K562 (cell line): Measurements from ENCODE around the gene NR1H3. TPM values are rescaled to one million over a fixed set of nuclear protein-coding genes. Genes with fewer than 3 reads are reported as not detected.
A peak's percentile ranks its signal among the peaks of the same experiment; 100 is the strongest.

Source experiments
- CBFA2T2 ChIP-seq: fragments of 450-650 bp; conservative IDR thresholded peaks from 2 replicates; pipeline ENCODE4 v1.6.1; 2017; ENCODE audit warnings: mild to moderate bottlenecking
- CXXC5 ChIP-seq: fragments of 250-450 bp; sonication (Bioruptor Pico); IDR thresholded peaks from 2 replicates; pipeline ENCODE4 v1.8.0; 2022; ENCODE audit warnings: inconsistent platforms, mild to moderate bottlenecking, moderate library complexity
- ELF4 ChIP-seq: fragments of 450-650 bp; formaldehyde crosslinking; IDR thresholded peaks from 2 replicates; pipeline ENCODE4 v1.4.0; 2022; ENCODE audit warnings: missing genetic modification characterization
- ELK1 ChIP-seq: sonication (generic); formaldehyde crosslinking; IDR thresholded peaks from 2 replicates; pipeline ENCODE4 v1.8.1; 2022; ENCODE audit warnings: missing genetic modification reagents
- HBP1 ChIP-seq: fragments of 450-650 bp; formaldehyde crosslinking; IDR thresholded peaks from 2 replicates; pipeline ENCODE4 v1.4.0; 2022; ENCODE audit warnings: missing genetic modification characterization
- HDAC6 ChIP-seq: IDR thresholded peaks from 2 replicates; pipeline ENCODE4 v1.6.1; 2012; ENCODE audit warnings: low read depth, mild to moderate bottlenecking, control low read depth, inconsistent platforms, low read length, moderate library complexity
- HNRNPH1 ChIP-seq: fragments of 200-400 bp; formaldehyde crosslinking; optimal IDR thresholded peaks from 2 replicates; pipeline ENCODE3; 2017; ENCODE audit warnings: low read depth, mild to moderate bottlenecking, low read length, moderate library complexity
- MGA ChIP-seq: fragments of 450-650 bp; IDR thresholded peaks from 2 replicates; pipeline ENCODE4 v1.6.1; 2016; ENCODE audit warnings: mild to moderate bottlenecking, moderate library complexity
- RAD21 ChIP-seq, 2 experiments: fragments of 250-450 bp in 1 of 2; fragments of 450-650 bp in 1 of 2; sonication (Bioruptor Pico) in 1 of 2; formaldehyde crosslinking in 1 of 2; IDR thresholded peaks in 1 of 2; conservative IDR thresholded peaks in 1 of 2; 2 replicates each; pipeline versions ENCODE4 v1.4.0 to v1.8.0; 2020 to 2022; ENCODE audit warnings: mild to moderate bottlenecking in 2 of 2, moderate library complexity in 1 of 2
- RBFOX2 ChIP-seq: fragments of 200-400 bp; formaldehyde crosslinking; IDR thresholded peaks from 2 replicates; pipeline ENCODE4 v1.6.1; 2017; ENCODE audit warnings: low read depth, mild to moderate bottlenecking, low read length, moderate library complexity
- SMARCA4 ChIP-seq: fragments of 450-650 bp; IDR thresholded peaks from 2 replicates; pipeline ENCODE4 v1.6.1; 2016
- SMARCA5 ChIP-seq: fragments of 450-650 bp; IDR thresholded peaks from 2 replicates; pipeline ENCODE4 v1.6.1; 2016
- TBL1XR1 ChIP-seq, 2 experiments: IDR thresholded peaks; 2 replicates each; pipeline ENCODE4 v1.6.1; 2012; ENCODE audit warnings: improper control_type of control experiment in 2 of 2, low read length in 2 of 2, mild to moderate bottlenecking in 1 of 2
- ZNF507 ChIP-seq: conservative IDR thresholded peaks from 2 replicates; pipeline ENCODE4 v1.6.1; 2017; ENCODE audit warnings: missing genetic modification characterization, missing compliant biosample characterization
- polyA plus RNA-seq, 8 experiments: library from polyadenylated mRNA; depleted of rRNA in 4 of 8; stranded (reverse) in 5 of 8; unstranded in 3 of 8; fragments of >200 nt; fragmentation: Nextera tagmentation in 2 of 8; fragmentation: Illumina TruSeq in 1 of 8; extraction: Ambion mirVana in 2 of 8; extraction: Trizol in 1 of 8; gene quantifications; 2 replicates each; pipeline versions ENCODE4 v1.2.1 to v1.2.3, GENCODE V29; 2011 to 2014; ENCODE audit warnings: inconsistent platforms in 1 of 8, missing spikeins in 1 of 8
- total RNA-seq, 7 experiments: library from RNA; depleted of rRNA in 6 of 7; stranded (reverse); fragments of >200 nt in 6 of 7; fragmentation: Illumina TruSeq in 2 of 7; extraction: Trizol in 2 of 7; gene quantifications; 2 replicates each; pipeline versions ENCODE4 v1.2.1 to v1.2.3, GENCODE V29; 2011 to 2021; ENCODE audit warnings: low replicate concordance in 1 of 7

NR1H3 gene
- total and polyA plus RNA-seq, 9 of the 15 experiments (the other 6 are each of a cell fraction or from before 2014, with no cell fraction given), result 8.2 to 26.0 (median 11.9) TPM

- no peak for TF ChIP-seq TBL1XR1 (IDR thresholded peaks at IDR 0.05; ENCODE audit: low read length in 2 of 2)
- TF ChIP-seq HDAC6, result no peak
- TF ChIP-seq SMARCA4, result no peak
- no peak for TF ChIP-seq ELK1 (CRISPR knock-in tag)
- no peak for TF ChIP-seq SMARCA5
- peak; percentile 91 for TF ChIP-seq RBFOX2
- no peak for TF ChIP-seq HNRNPH1
- no peak for TF ChIP-seq CBFA2T2
- TF ChIP-seq ELF4 (CRISPR knock-in tag), result no peak
- peak in 1 of 2 experiments; percentile 22; a peak in 1 of 4 replicates for TF ChIP-seq RAD21 (CRISPR knock-in tag; conservative IDR thresholded peaks at IDR 0.05 in 1 of 2, IDR thresholded peaks at IDR 0.05 in 1 of 2)
- peak; percentile 36 for TF ChIP-seq CXXC5 (CRISPR knock-in tag)
- TF ChIP-seq HBP1 (CRISPR knock-in tag), result no peak
- no peak for TF ChIP-seq ZNF507 (tag)
- no peak for TF ChIP-seq MGA
Measured at GRCh38 chr11:47269829-47270305, 12.1 kb downstream of the NR1H3 start, which contains the start of gene MADD (continued).
